ENCODE measurements around the gene SRBD1.

The SRBD1 gene

DNA sequence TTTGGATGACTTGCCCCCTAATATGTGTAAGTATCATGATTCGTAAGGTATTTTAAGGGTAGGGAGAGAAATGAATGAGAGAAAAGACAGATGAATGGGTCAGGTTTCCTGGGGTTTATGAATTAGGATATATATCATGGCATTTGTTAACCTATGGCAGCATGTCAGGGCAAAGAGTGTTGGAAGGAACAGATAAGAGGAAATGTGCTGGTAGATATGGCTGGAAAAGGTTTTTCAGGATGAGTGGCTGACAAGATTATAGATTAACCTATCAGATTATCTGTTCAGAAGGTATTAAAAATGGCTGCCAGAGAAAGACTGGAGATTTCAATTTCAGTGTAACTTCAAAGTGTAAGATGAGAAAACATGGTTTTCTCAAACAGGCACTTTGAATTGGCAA is 67.8 kb downstream of the SRBD1 start:
- no peak for DNase-seq

DNA sequence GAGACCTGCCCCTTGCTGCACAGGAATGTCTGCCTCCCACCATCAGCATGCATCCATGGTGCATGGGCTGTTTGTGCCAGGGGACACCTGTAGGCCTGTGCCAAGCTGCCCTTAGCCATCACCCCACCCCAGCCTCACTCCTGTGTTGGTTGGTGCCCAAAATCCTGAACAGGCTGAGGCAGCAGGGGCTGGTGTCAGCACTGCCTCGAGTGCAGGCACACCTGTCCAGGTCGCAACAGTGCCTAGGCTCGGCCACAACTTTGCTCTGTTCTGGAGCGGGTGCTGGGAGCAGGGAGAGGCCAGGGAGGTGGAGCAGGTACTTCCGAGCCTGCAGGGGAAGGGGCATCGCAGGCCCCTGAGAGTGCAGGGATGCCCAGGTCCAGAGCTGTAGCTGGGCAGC is 69.1 kb downstream of the SRBD1 start:
- no peak for DNase-seq

DNA sequence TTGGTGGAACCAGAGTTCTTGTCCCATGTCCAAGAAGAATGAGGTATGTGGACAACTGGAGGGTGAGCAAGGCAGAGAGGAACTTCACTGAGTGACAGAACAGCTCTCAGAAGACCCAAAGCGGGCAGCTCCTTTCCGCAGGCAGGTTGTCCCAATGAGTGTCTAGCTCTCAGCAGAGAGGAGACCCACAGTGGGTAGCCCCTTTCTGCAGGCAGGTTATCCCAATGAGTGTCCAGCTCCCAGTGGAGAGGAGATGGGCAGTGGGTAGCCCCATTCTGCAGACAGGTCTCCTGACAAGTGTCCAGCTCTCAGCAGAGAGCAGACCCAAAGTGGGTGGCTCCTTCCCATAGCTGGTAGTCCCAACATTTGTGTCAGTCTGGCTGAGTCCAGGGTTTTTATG is 69.6 kb downstream of the SRBD1 start:
- DNase-seq: no peak

DNA sequence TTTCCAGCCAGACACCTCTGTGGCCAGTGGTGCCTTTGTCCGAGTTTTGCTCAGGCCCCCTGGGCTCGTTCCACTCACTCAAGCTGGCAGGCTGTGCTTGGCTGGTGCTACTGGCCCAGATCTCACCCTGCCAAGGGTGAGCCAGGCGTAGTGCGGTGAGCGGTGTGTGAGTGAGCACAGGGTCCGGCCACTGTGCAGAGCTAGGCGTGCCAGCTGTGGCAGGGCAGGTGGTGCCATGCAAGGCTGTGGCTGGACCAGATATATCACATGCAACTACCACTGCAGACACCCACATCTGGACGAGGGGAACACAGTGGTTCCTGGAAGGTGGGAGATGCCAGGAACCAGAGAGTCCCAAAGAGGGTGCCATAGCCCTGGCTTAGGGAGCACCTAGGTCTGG is 70.1 kb downstream of the SRBD1 start:
- no peak for DNase-seq

DNA sequence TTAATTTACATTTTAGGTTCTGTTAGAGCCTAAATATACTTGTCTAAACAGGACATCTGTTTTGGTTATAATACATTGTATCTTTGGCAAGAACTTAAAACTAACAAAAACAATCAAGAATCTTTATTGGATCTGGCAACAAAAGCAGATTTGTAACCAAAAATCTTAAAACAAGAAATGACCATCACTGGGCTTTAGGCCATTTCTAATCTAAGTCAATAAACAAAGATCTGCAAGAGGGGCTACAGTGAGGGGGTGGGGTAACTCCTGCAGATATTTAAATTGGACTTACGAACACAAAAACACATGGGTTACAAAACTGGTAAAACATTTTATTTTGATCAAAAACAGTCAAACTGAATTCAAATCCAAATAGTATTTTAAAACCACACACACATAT is 77.3 kb downstream of the SRBD1 start:
- no peak for DNase-seq

DNA sequence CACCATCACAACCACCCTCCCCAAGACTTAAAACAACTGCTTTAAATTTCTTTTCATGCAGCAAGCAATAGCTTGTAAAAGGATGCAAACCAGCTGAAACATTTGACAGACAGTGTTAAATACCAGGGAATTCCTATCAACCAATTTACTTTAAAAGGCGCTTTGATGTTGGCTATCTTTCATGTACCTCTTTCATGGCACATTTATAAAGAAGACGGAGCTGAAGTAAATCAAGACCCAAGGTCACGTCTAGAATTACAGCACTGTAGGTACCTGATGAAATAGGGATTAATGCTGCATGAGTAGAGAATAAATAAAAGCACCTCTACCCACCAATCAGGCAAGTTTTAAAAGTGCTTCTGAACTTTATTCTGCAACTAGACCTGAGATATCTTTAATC is 78.9 kb downstream of the SRBD1 start:
- no peak for DNase-seq

DNA sequence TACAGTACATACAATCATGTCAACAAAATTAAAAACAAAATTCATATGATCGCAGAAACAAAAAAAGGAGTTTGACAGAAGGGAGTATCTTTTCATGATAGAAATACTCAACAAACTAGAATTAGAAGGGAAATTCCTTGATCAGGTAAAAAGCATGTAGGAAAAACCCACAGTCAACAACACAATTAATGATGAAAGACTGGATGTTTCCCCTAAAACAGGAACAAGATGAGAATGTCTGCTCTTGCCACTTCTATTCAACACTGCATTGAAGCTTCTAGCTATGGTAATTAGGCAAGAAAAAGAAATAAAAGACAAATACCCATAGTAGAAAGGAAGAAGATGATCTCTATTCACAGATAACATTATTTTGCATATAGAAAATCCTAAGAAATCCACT is 87.1 kb downstream of the SRBD1 start:
- no peak for DNase-seq

DNA sequence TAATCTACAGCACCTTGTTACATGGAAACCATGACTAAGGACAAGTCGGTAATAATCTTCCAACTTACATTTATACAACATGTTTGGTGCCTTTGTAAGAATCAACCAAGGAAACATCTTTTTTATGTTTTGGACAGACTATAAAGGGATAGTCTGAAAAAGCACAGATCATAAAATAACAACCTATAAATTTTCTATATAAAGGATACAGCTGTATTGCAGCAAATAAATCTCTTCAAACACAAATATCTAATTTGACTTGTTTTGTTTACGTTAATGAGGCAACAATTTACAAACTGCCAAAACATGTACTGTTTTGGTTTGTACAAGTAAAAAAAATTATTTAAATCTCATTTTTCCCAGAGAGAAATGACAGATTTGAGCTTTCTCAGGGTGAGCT is 92.5 kb downstream of the SRBD1 start:
- no peak for DNase-seq

DNA sequence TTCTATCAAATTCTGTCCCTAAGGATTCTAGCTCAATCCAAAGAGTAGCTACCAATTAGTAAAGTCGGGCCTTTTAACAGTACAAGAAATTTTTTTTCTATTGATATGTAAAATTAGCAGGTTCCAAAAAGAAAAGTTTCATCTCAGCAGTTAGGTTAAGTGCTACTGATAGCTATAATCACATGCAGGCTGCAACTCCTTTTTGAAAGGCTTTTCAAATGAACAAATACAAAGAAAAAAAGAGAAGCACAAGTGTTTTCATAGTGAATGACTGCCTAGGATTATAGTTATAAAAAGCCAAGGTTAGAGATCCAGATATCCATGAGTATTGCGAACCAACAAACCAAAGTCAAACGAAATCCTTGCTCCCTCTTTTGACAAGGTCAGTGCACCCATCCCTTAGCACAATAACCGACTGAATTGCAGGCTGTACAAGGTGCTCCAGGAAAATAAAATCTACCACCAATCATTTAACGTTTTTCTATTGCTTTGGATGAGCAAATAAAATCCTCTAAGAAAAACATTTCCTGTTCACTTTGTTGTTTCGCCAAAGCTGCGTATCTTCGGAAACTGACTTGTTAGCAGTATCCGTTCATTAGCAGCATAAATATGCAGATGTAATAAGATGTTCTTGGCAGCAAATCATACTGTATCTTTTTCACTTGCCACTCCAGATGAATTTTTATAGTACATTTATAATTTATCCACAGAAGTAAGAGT is 100.2 kb downstream of the SRBD1 start:
- DNase-seq: no peak

DNA sequence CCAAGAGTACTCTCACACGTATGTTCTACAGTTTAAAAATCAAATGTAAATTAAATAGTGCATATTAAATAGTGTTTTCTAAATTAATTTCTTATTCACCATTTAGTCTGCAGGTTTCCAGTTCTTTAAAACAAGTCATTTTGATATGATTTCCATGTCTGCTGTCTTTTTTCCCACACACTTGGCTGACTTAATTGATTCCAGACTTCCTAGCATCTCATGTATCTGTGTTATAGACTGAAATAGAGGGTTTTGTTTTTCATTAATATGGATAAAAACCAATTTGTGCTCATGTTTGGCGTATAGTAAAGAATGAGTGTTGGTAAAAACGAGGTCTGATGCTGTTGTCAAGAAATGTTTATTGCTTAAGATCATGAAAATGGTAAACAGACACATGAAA is 104.3 kb downstream of the SRBD1 start:
- DNase-seq: no peak

DNA sequence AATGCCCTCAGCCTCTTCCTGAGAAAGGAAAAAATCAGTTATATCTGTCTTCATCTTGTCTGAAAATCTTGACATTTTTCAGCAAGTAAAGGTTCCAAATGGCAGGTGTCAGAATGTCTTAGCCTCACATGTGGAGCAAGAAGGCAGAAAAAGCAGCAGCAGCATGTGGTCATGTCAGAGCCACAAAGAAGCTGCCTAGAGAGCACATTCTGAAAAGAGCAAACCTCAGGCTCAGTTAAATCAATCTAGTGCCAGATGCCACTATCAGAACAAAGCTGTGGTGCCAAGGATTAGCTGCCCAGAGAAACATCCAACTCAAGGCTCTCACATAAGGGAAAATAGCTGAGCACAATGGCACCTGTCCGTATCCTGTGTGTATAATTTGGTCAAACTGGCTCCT is 105.9 kb downstream of the SRBD1 start:
- no peak for DNase-seq

DNA sequence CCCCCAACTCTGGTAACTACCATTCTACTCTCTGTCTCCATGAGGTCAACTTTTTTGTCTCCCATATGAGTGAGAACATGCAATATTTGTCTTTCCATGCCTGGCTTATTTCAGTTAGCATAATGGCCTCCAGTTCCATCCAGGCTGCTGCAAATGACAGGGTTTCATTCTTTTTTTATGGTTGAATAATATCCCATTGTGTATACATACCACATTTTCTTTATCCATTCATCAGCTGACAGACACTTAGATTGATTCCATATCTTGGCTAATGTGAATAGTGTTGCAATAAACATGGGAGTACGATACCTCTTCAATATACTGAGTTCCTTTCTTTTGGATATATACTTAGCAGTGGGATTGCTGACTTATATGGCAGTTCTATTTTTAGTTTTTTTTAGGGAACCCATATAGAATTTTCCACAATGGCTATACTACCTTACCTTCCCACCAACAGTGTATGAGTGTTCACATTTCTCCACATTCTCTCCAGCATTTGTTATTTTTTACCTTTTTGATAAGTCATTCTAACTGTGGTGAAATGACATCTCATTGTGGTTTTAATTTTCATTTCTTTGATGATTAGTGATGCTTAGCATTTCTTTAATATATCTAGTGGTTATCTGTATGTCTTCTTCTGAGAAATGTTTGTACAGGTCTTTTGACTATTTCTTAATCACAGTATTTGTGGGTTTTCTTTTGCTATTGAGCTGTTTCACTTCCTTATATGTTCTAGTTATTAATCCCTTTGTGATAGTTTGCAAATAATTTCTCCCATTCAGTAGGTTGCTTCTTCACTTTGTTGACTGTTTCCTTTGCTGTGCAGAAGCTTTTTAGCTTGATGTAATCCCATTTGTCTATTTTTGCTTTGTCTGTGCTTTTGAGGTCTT is 112.2 kb downstream of the SRBD1 start:
- no peak for DNase-seq

DNA sequence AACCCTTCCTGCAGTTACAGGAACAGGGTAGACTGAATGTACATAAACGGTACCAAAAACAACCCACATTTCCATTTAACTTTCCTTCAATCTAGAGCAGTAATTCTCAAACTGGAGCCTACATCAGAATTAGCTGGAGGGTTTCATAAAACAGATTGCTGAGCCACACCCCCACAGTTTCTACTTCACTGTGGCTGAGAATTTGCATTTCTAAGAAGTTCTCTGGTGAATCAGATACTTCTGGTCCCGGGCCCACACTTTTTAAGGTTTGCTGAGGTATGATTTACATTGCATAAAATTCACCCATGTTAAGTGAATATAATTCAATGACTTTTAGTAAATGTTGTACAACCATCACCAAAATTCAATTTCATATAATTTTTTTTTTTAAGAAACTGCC is 113.7 kb downstream of the SRBD1 start:
- DNase-seq: no peak

DNA sequence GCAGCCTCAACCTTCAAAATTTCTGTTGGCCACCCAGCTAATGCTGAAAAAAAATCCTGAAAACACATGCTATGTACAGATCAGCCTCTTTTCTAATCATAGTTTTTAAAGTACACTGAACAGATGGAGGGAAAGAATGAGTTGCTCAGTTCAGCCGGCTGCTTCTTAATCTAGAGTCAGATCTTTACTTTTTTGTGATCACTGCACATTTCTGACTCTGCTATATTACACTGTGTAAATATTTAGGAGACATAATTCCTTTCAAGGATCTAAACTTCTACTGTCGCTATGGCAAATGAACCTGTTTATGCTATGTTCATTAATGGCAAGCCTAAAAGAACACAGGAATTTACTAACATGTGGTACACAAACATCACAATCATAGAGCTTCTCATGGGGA is 114.2 kb downstream of the SRBD1 start:
- DNase-seq: no peak

DNA sequence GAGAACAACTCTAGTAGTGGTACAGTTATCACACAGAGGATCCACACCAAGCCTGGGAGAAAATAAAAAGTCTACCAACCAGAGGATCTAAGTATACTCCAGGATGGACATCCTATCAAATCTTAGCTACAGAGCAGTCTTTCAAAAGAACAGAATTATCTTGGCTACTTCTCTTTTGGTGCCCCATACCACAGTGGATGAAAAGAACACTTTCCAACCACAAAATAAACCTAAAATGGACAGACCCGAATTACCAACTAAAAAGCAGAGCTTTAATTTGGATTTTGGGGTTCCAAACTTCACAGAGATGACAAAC is 116.1 kb downstream of the SRBD1 start:
- no peak for DNase-seq

DNA sequence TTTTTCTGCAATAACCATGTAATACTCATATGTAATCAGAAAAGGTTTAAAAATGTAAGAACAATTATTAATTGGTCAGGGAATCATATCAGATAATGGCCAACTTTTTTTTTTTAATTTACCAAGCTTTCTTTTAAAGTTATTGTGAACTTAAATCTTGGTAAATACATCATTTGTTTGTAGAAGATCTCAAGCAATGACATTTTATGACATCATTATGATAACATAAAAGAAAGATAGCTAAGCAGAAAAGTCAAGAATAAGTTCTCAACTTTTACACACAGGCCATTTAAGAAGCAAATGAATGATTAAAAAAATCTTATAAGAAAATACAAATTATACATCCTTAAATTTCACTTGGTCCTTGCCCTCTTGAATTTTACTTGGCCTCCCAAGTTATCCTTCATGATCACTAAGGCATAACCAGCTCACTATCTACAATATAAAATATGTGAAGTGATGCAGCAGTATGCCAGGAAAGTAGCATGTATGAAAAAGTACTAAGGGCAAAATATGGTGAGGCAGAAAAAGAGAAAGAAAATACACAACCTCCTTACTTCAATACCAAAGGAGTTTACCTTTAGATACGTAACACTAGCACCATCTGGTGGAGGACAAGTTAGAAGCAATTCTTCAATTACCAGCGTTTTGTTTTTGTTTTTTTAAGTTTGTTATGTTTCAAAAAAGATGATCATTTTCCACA is 116.6 kb downstream of the SRBD1 start:
- DNase-seq: no peak

DNA sequence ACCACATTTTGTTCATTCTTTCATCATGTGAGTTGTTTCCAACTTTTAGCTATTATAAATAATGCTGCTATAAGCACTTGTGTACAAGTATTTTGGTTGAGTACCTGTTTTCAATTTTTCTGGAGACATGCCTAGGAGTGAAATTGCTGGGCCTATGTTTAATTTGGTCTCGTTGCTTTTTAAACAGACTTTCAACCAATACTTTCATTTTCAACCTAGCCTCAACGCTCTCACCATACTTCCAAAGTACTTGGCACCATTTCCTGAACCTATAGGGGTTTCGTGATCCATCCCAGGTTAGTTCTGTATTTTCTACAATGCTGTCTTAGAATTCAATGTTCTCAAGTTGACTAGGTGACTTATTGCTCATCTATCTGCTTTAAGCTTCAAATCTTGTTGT is 126.1 kb downstream of the SRBD1 start:
- DNase-seq: no peak

DNA sequence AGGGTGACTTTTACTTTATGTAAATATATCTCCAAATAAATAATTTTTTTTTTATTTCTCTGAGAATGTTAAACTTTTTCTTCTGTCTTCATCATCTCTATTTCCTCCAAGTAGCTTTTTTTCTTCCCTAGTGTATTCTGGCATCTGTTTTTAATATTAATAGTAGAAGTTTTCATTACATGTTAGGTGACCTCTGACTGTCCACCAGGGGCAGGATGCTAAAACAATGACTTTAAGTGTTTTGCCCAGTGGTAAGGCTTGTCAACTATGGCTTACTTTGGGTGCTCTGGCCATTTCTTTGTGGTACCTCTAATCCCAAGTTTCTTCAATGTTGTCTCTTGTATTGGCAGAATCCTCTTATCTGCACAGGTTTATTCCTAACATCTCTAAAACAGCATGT is 127.1 kb downstream of the SRBD1 start:
- no peak for DNase-seq

DNA sequence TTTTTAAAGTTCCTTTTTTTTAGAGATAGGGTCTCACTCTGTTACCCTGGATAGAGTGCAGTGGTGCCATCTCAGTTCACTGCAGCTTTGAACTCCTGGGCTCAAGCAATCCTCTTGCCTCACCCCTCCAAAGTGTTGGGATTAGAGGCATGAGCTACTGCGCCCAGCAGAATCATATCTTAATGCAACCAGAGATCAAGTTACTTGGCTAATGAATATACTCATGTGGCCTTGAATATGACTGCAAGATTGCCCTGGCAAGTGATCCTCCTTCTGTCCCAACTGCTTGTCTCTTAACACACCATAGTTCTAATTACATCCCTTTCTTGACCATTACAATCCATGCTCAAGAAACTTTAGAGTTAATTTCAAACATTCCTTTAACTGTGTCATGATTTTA is 133.5 kb downstream of the SRBD1 start:
- DNase-seq: no peak

DNA sequence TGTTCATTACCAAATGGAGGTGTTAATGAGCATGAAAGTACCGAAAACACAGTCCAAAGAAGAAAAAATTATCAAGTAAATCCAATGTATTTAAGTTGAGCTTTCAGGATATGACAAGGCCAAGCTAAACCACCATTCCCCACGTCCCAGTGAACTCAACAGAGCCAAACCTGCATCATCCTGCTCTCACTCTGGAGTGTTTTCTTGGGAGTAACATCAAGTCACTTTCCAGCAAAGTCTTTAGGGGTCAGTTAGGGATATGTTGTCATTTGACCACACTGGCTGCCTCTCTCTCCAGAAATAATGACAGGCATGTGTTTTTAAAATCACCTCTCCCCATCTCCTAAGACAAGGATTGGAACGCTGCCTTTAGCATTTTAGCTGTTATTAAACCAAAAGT is 140.5 kb downstream of the SRBD1 start:
- DNase-seq: no peak

DNA sequence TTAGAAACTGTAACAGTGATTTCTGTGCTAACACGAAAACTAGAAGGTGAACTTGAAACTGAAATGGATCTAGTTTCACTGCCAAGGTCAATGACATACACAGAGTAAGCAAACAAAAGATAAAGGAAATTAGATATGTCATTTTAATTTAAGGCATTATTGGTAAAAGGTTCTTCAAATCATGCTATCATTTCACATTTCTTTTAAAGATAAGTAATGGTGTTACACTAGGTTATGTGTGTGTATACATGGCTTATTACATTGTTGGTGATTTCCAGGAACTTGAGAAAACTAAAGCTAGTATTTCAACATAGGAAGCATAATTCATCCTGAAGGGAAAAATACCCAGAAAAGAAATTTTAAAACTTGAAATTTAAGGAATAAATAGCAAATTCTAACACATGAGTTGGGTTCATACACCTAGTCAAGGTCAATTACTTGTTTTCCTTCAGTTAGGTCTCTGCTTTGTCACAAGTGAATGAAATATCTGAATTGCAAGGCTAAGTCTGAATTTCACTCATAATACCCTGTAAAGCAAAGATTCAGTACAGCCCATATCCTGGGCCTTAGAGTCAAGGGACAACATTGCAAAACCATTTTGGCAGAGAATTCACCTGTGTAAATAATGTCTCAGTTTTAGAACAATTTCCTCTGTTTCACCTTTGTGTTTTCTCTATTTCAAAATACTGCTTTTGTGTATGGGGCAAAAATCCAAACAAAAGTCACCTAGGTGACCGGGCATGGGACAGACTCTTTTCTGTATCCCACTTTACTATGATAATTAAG is 141.6 kb downstream of the SRBD1 start:
- no peak for DNase-seq

DNA sequence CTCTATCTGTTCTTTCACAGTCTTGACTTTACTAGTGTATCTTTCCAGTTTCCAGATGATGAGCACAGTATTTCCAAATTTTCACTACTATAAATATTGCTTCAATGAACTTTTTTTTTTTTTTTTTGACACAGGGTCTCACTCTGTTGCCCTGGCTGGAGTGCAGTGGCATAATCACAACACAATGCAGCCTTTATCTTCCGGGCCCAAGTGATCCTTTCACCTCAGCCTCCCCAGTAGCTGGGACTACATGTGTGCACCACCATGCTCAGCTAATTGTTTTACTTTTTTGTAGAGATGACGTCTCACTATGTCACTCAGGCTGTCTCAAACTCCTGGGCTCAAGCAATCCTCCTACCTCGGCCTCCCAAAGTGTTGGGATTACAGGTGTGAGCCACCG is 142.8 kb downstream of the SRBD1 start:
- DNase-seq: no peak

DNA sequence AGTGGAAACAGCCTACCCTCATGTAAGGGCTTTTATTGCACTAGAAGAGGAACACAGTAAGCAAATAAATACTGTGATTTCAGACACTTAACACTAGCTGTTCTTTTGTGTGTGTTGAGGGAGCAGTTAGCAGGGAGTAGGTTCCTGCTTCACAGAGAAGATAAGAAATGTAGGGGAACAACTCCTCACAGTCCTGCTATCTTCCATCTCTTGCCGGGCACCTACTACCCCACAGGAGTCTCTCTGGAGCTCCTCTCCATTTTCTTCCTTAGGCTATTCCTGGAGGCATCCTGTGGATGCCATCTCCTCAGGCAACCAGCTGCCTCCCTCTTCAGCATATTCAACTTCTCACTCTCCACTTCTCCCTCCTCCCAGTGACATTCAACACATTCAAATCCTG is 145.0 kb downstream of the SRBD1 start:
- no peak for DNase-seq
